ENCODE data around the gene KCNK3.

KCNK3 gene

GRCh38 chr2:26679867-26680266 is 12.7 kb upstream of the KCNK3 start:
- in situ Hi-C loops (cut with HindIII; ENCODE audit: low pct_ligation_motif_present, low sequenced_read_pairs): no loop called here
- H3K27me3 ChIP-seq (replicated peaks): peaks cover 9% of the 10 kb centered on the region
- H3K36me3 ChIP-seq (replicated peaks): no peaks in the 10 kb centered on the region
- H3K4me3 ChIP-seq (ENCODE audit: low read depth, low read length): no peak overlapping the region
- TF ChIP-seq CTCF (IDR thresholded peaks at IDR 0.05; ENCODE audit: low read depth, low read length, missing control alignments): no peak
- H3K27ac ChIP-seq: no peak overlapping the region
- DNase-seq: no peak

- Histone ChIP-seq H3K27me3 (replicated peaks) (peaks cover 17% of the 10 kb centered on the region), H3K4me3 (ENCODE audit: low read depth, low read length) (no peak overlapping the region)
- in situ Hi-C loops (cut with HindIII; ENCODE audit: low pct_ligation_motif_present, low sequenced_read_pairs): no loop called here
Observed at GRCh38 chr2:26681656-26682055, 10.9 kb upstream of the KCNK3 start.

GRCh38 chr2:26682155-26682554 is 10.4 kb upstream of the KCNK3 start:
- no peak for TF ChIP-seq CTCF (IDR thresholded peaks at IDR 0.05; ENCODE audit: low read depth, low read length, missing control alignments)
- H3K4me3 ChIP-seq (ENCODE audit: low read depth, low read length): no peak overlapping the region
- H3K27ac ChIP-seq: no peak overlapping the region
- H3K36me3 ChIP-seq (replicated peaks): no peaks in the 10 kb centered on the region
- H3K27me3 ChIP-seq (replicated peaks): peaks cover 17% of the 10 kb centered on the region
- no peak for DNase-seq
- in situ Hi-C loops (cut with HindIII; ENCODE audit: low pct_ligation_motif_present, low sequenced_read_pairs): no loop called here

More at GRCh38 chr2:26681656-26682055, 10.9 kb upstream of the KCNK3 start:
- no peak for TF ChIP-seq CTCF (IDR thresholded peaks at IDR 0.05; ENCODE audit: low read depth, low read length, missing control alignments)
- Histone ChIP-seq H3K36me3 (replicated peaks) (no peaks in the 10 kb centered on the region), H3K27ac (no peak overlapping the region)
- DNase-seq: no peak

DNA sequence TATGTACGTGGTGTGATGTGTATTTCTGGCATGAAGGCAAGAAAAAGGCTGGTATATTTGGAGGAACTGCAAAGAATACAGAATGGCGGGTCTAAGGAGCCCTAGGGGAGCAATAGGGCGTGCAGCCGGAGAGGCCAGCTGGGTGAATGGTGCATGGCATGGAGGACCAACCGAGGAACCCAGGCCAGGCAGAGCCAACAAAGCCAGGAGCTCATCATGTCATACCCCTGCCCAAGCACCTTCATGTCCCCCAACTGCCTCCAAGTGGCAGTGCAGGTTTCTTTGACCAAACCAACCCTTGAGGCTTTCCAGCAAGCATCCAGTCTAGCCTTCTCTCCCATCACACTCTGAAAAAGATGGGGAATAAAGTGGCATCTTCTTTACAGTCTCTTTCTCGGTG is 8.9 kb upstream of the KCNK3 start:
- Histone ChIP-seq H3K27ac (no peak overlapping the region), H3K27me3 (replicated peaks) (peaks cover 22% of the 10 kb centered on the region), H3K36me3 (replicated peaks) (no peaks in the 10 kb centered on the region), H3K4me3 (ENCODE audit: low read depth, low read length) (no peak overlapping the region)
- no peak for TF ChIP-seq CTCF (IDR thresholded peaks at IDR 0.05; ENCODE audit: low read depth, low read length, missing control alignments)
- DNase-seq: no peak
- in situ Hi-C loops (cut with HindIII; ENCODE audit: low pct_ligation_motif_present, low sequenced_read_pairs): no loop called here

DNA sequence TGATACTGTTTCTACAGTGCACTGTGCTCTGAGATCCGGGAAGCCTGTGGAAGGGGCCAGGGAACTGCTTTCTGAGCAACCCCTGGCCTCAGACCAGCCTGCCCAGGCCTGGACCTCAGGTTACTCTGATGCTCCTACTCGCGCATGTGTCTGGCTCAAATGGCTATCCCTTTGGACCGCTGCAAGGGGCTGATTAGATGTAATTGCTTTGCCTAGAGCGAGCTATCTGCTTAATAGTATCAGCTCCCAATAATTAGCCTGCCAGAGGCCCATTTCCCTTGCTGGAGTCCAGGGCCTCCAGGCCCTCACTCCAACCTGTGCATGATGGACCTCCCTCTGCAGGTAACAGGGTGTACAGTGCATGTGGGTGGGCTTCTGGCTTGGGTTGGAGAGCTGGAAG is 7.2 kb upstream of the KCNK3 start:
- DNase-seq: no peak
- TF ChIP-seq CTCF (IDR thresholded peaks at IDR 0.05; ENCODE audit: low read depth, low read length, missing control alignments): no peak
- in situ Hi-C loops (cut with HindIII; ENCODE audit: low pct_ligation_motif_present, low sequenced_read_pairs): no loop called here
- no peak overlapping the region for H3K27ac ChIP-seq
- H3K36me3 ChIP-seq (replicated peaks): no peaks in the 10 kb centered on the region
- peaks cover 28% of the 10 kb centered on the region for H3K27me3 ChIP-seq (replicated peaks)
- no peak overlapping the region for H3K4me3 ChIP-seq (ENCODE audit: low read depth, low read length)
